GDM1 (cell line): ENCODE data around the gene MTCH1.

Experiments used
- DNase-seq: peaks from one replicate; lab custom pipeline; 2025; lab: John Stamatoyannopoulos, UW

Gene MTCH1

DNA sequence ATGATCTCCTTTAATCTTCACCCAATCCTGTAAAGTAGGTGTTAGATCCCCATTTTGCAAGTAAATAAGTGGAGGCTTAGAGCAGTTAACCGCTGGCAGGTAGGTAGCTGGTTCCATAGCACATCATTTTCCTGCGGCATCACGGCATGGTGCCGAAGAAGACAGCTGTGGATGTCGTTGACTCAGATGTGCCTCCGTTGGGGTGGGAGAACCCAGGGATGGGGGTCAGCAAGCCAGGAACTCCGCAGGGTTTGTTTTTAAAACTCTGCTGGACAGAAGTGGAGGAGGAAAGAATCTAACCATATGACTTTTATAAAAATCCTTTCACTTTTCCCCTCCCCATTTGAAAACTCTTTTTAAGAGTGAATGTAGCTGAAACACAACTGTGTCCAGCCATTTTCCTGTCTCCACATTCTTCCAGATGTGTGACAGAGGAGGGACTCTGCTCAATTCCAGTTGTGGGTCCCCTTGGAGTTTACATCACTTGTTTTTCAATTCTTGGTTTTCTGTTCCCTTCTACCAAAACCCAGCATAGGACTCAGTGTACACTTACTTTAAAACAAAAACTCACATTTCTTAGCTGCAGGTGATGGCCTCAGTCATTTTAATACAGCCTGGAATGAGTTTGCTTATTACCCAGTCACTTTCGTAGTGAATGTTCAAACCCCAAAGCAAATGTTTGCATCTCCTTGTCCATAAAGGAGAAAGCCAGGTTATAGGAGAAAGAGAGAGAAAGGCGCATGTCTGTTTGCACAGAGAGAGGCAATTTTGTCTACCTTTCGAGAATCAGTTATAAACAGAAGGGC lies 59.1 kb downstream of the MTCH1 start:
- no peak for DNase-seq

DNA sequence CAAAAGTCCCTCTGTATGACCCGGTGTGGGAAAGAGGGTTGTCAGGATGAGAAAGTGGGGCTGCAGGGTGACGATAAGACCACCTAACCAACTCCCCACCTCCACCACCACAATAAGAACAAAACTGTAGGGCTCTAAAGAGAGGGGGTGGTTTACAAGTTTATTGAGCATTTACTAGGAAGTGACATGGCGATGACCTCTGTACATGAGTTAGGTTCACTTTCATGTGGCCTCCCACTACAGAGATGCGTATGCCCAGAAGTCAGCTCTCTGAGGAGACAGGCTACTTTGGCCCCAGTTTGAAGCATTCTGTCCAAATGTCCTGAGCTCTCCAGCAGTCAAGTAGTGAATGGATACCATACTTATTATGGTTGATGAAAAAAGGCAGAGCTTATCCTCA lies 60.2 kb downstream of the MTCH1 start:
- no peak for DNase-seq

DNA sequence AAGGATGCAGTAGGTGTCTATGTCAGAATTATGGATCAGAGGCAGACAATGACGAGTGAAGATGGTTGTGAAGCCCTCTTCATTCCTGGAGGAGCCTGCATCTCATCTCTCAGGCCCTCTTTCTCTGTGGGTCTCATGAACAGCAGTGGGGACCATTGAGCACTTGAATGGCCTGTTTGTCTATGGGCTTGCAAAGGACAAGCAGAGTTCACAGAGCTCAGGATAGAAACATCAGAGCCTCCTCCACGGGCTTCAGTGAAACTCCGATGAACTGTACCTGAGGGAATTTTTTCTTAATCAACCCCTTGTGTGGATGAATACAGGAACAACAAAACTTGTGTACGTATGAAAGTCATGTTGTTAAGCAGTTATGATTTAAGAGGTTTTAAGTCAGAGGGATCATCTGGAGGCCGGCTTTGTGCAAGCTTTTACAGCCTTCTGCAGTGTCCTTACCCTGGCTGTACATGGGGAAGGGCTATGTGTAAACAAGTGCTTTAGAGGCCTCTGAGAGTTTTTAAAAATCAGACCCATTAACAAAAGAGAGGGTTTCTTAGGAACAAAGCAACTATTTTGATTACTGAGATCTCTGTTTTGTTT lies 61.1 kb downstream of the MTCH1 start:
- DNase-seq = no peak

DNA sequence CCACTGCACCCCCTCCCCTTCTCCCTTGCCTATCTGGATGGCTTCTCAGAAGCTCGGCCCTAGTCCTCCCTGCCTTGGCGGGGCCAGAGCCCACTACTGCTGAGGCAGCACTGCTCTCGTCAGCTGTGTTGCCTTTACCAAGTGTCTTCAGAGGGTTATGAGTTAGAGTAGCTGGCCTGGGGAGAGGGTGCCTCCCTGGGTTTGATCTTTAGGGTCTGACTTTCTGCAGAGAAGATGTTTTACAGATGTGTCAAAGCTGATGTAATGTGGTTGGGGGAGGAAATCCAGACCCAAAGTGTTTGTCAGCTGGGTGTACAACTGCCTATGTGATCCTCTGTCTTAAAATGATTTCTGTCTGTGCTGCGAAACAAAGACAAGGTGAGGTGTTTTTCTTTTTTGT lies 61.9 kb downstream of the MTCH1 start:
- no peak for DNase-seq

DNA sequence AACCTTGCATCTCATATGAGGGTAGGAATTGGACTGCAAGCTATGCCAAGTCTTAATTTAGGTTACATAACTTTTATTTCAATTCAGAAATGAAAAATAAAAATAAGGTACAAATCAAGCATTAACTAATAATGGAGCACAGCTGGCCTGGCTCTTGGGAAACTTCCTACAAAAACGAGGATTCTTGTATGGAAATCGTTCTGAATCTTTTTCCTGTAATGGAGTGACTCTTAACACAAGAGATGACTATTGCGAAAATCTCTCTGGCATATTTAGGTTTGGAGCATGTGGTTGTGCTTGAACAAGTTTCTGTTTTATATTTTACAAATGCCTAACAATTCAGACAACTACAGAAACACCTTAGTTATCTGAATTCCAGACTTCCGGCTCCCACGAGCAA lies 65.5 kb downstream of the MTCH1 start:
- no peak for DNase-seq

DNA sequence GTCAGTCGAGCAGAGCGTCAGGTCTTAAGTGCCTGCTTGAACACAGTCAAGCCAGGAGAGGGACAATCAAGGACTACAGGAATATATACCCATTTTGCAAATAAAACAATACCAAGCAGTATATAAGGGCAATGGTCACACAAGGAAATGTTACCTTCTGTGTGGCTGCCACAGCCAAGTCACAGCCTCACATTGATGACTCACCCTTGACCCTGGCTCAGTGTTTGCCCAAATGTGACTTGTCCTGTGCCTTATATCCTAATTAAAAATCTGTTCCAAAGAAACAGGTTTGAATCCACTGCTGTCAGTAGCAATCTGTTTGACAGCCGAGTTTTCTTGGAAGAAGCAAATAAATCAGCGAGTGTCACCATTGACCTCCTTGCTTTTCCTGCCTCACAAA lies 65.9 kb downstream of the MTCH1 start:
- DNase-seq = no peak
